Heart left ventricle (tissue), 13 donors: ENCODE data around the gene AHRR.

ENCODE experiments used
- CTCF ChIP-seq, 12 donors: fragments of 200-600 bp; sonication (generic) in 4 of 12; IDR thresholded peaks; one replicate each; pipeline versions ENCODE4 v1.5.0 to v1.8.0; 2018 to 2022; ENCODE audit warnings: antibody characterized with exemption in 12 of 12, mild to moderate bottlenecking in 5 of 12
- POLR2A ChIP-seq, 2 donors: fragments of 450-650 bp; IDR thresholded peaks; one replicate each; pipeline ENCODE4 v1.6.1; 2017; ENCODE audit warnings: antibody characterized with exemption in 2 of 2, mild to moderate bottlenecking in 2 of 2, moderate library complexity in 2 of 2
- donor health status: ischemic (EF 13 %, LVEDD 7.1; RV severe dilation, severe dysfunction).
- donor health status: DM: no; HTN: yes; CAD: no.
- donor health status: DM: no; HTN: no; CAD: no.
- donor health status: ischemic (EF 25% LVEDD 6.9; RV normal size, moderate dysfunction).
- donor health status: ischemic (EF 25% LVEDD 5.7; RV mildly dilated, moderate dysfunction).
- donor health status: ischemic (EF 35%, LVEDD 5.7; RV mildly dilated, moderate dysfunction).
- donor health status: nonischemic (EF 11% LVEDD 7.7; RV severe dilation, severe dysfunction).
- donor health status: DM: yes; HTN: yes; CAD: no.
- donor health status: PGD.
- donor health status: ischemic (EF 29% LVEDD 5.4; RV normal size, mild dysfunction).
- donor health status: nonischemic (EF 23%, LVEDD 6.1; RV moderate dilation, normal function).

- peak in 2 of 12 donors; percentile 13 to 22 for TF ChIP-seq CTCF (IDR thresholded peaks at IDR 0.05)
- no peak for TF ChIP-seq POLR2A (IDR thresholded peaks at IDR 0.05)
Measured at GRCh38 chr5:308672-309271, 12.7 kb upstream of the AHRR start.
